Calu3 (cell line): Measurements from ENCODE around the gene LRRFIP2. TPM values are rescaled to one million over a fixed set of nuclear protein-coding genes. Genes with fewer than 3 reads are reported as not detected.
A peak's percentile ranks its signal among the peaks of the same experiment; 100 is the strongest.
"Not testable (repeated sequence)": the region's sequence is repeated elsewhere in the genome, so short reads cannot be mapped to it uniquely, and the experiment has no call there.

Source experiments
- BruUV-seq: library from RNA; stranded (reverse); fragments of 400-500 nt; replicated peaks from 2 replicates; lab custom pipeline; 2021; lab: Mats Ljungman, UMichigan
- CTCF ChIA-PET: fragments of 300-600 bp; sonication (Branson Sonifier 250); formaldehyde crosslinking; loops from one replicate; lab custom pipeline; 2022; ENCODE audit warnings: antibody characterized with exemption; lab: Charles Lee
- DNase-seq: peaks from one replicate; pipeline ENCODE4 v3.0.0; 2022
- H3K27ac Mint-ChIP-seq: one replicate; pipeline ENCODE4 v1.8.0; 2022; ENCODE audit warnings: mixed read lengths; ENCODE audit not compliant: unreplicated experiment
- H3K27me3 Mint-ChIP-seq: one replicate; pipeline ENCODE4 v1.8.0; 2022; ENCODE audit warnings: mixed read lengths; ENCODE audit not compliant: unreplicated experiment
- H3K36me3 Mint-ChIP-seq: one replicate; pipeline ENCODE4 v1.8.0; 2022; ENCODE audit warnings: mild to moderate bottlenecking, moderate library complexity, mixed read lengths; ENCODE audit not compliant: insufficient read depth, unreplicated experiment
- H3K4me1 Mint-ChIP-seq: one replicate; pipeline ENCODE4 v1.8.0; 2022; ENCODE audit warnings: mild to moderate bottlenecking, low read depth, mixed read lengths; ENCODE audit not compliant: unreplicated experiment
- H3K4me3 Mint-ChIP-seq: one replicate; pipeline ENCODE4 v1.8.0; 2022; ENCODE audit warnings: mild to moderate bottlenecking, low read depth, moderate library complexity, mixed read lengths; ENCODE audit not compliant: unreplicated experiment
- H3K9me3 Mint-ChIP-seq: one replicate; pipeline ENCODE4 v1.8.0; 2022; ENCODE audit warnings: low read depth, mixed read lengths; ENCODE audit not compliant: unreplicated experiment
- CTCF ChIP-seq: fragments of 200-600 bp; IDR thresholded peaks from one replicate; pipeline ENCODE4 v1.8.0; 2022; ENCODE audit warnings: antibody characterized with exemption; ENCODE audit not compliant: unreplicated experiment
- intact Hi-C: fragments of 100-400 bp; cut with micrococcal nuclease; formaldehyde crosslinking; loops from one replicate; pipeline ENCODE4 v1.10.0; 2022; ENCODE audit not compliant: unreplicated experiment
- total RNA-seq: library from RNA; stranded (reverse); gene quantifications from 2 replicates; pipeline ENCODE4 v1.2.3, GENCODE V29; 2022

Gene LRRFIP2
- total RNA-seq, 1 experiment from 2014 or later, result 38.8 TPM

GRCh38 chr3:37058117-37058516 is 116.3 kb downstream of the LRRFIP2 start:
- Mint-ChIP-seq H3K9me3 (no peaks in the 10 kb centered on the region), H3K4me3 (no peak overlapping the region), H3K27ac (no peak overlapping the region), H3K27me3 (no peaks in the 10 kb centered on the region), H3K4me1 (no peaks in the 10 kb centered on the region), H3K36me3 (peaks cover 20% of the 10 kb centered on the region)
- CTCF ChIA-PET, result no interaction called here
- intact Hi-C loops, result no loop called here
- BruUV-seq, result no TSS peak
- no peak for DNase-seq
- no peak for TF ChIP-seq CTCF

GRCh38 chr3:37056826-37057225 is 117.6 kb downstream of the LRRFIP2 start:
- intact Hi-C loops, result no loop called here

GRCh38 chr3:37055077-37055476 is 119.3 kb downstream of the LRRFIP2 start:
- H3K4me1 Mint-ChIP-seq, H3K4me3 Mint-ChIP-seq, H3K27me3 Mint-ChIP-seq, CTCF ChIA-PET, H3K27ac Mint-ChIP-seq, DNase-seq, H3K9me3 Mint-ChIP-seq, intact Hi-C loops, BruUV-seq: not testable (repeated sequence)
- peaks cover 11% of the 10 kb centered on the region for H3K36me3 Mint-ChIP-seq

More at GRCh38 chr3:37056826-37057225, 117.6 kb downstream of the LRRFIP2 start:
- CTCF ChIA-PET, result no interaction called here
- DNase-seq, result no peak
- Mint-ChIP-seq H3K27me3 (no peaks in the 10 kb centered on the region), H3K4me1 (no peaks in the 10 kb centered on the region), H3K27ac (peak overlapping the region; percentile 4), H3K4me3 (no peak overlapping the region), H3K36me3 (peaks cover 18% of the 10 kb centered on the region), H3K9me3 (no peaks in the 10 kb centered on the region)
- no TSS peak for BruUV-seq
- no peak for TF ChIP-seq CTCF

- no peak overlapping the region for H3K27ac Mint-ChIP-seq
- no peaks in the 10 kb centered on the region for H3K27me3 Mint-ChIP-seq
- no peaks in the 10 kb centered on the region for H3K4me1 Mint-ChIP-seq
- no peak overlapping the region for H3K4me3 Mint-ChIP-seq
- H3K9me3 Mint-ChIP-seq, result no peaks in the 10 kb centered on the region
- CTCF ChIA-PET, result no interaction called here
- peaks cover 9% of the 10 kb centered on the region for H3K36me3 Mint-ChIP-seq
- BruUV-seq, result no TSS peak
- no peak for DNase-seq
- intact Hi-C loops, result no loop called here
- no peak for TF ChIP-seq CTCF
These were observed 120.0 kb downstream of the LRRFIP2 start for GRCh38 chr3:37054370-37054769.

GRCh38 chr3:37053753-37054152 is 120.6 kb downstream of the LRRFIP2 start:
- Mint-ChIP-seq H3K27ac (no peak overlapping the region), H3K9me3 (no peaks in the 10 kb centered on the region)
- TSS peak; percentile 54 for BruUV-seq

More at GRCh38 chr3:37053753-37054152, 120.6 kb downstream of the LRRFIP2 start:
- CTCF ChIA-PET, result no interaction called here
- TF ChIP-seq CTCF, result no peak
- H3K36me3 Mint-ChIP-seq, result peaks cover 9% of the 10 kb centered on the region
- intact Hi-C loops, result no loop called here
- no peak overlapping the region for H3K4me3 Mint-ChIP-seq
- no peaks in the 10 kb centered on the region for H3K4me1 Mint-ChIP-seq
- no peak for DNase-seq
- H3K27me3 Mint-ChIP-seq, result no peaks in the 10 kb centered on the region
